EL (cell line): ENCODE results near the gene WASHC1.
"Not testable (repeated sequence)": the region's sequence is repeated elsewhere in the genome, so short reads cannot be mapped to it uniquely, and the experiment has no call there.

Experiments used
- DNase-seq: peaks from one replicate; pipeline ENCODE4 v3.0.0-alpha.2; 2016

The WASHC1 gene

GRCh38 chr9:14129-14809 lies 15.0 kb downstream of the WASHC1 start:
- DNase-seq: not testable (repeated sequence)

DNA sequence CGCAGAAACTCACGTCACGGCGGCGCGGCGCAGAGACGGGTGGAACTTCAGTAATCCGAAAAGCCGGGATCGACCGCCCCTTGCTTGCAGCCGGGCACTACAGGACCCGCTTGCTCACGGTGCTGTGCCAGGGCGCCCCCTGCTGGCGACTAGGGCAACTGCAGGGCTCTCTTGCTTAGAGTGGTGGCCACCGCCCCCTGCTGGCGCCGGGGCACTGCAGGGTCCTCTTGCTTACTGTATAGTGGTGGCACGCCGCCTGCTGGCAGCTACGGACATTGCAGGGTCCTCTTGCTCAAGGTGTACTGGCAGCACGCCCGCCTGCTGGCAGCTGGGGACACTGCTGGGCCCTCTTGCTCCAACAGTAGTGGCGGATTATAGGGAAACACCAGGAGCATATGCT lies 18.1 kb downstream of the WASHC1 start:
- not testable (repeated sequence) for DNase-seq

GRCh38 chr9:10653-11053 lies 18.6 kb downstream of the WASHC1 start:
- DNase-seq: not testable (repeated sequence)

GRCh38 chr9:10207-10606 lies 19.0 kb downstream of the WASHC1 start:
- DNase-seq: not testable (repeated sequence)
